Endometrial microvascular endothelial cells (primary cell): Measurements from ENCODE around the gene SETBP1. TPM values are rescaled to one million over a fixed set of nuclear protein-coding genes. Genes with fewer than 3 reads are reported as not detected.

ENCODE experiments used
- in situ Hi-C: cut with HindIII; loops from 2 replicates; pipeline ENCODE4 v1.10.0; 2017; ENCODE audit warnings: low sequenced_read_pairs, low pct_unique_long_range_greater_than_20kb; ENCODE audit errors: inconsistent ontology term
- total RNA-seq: library from RNA; depleted of rRNA; stranded (reverse); fragments of >200 nt; gene quantifications from one replicate; pipeline ENCODE4 v1.2.3, GENCODE V29; 2015; ENCODE audit errors: inconsistent ontology term

SETBP1 gene
- total RNA-seq, 1 donor from 2014 or later, result not detected

DNA sequence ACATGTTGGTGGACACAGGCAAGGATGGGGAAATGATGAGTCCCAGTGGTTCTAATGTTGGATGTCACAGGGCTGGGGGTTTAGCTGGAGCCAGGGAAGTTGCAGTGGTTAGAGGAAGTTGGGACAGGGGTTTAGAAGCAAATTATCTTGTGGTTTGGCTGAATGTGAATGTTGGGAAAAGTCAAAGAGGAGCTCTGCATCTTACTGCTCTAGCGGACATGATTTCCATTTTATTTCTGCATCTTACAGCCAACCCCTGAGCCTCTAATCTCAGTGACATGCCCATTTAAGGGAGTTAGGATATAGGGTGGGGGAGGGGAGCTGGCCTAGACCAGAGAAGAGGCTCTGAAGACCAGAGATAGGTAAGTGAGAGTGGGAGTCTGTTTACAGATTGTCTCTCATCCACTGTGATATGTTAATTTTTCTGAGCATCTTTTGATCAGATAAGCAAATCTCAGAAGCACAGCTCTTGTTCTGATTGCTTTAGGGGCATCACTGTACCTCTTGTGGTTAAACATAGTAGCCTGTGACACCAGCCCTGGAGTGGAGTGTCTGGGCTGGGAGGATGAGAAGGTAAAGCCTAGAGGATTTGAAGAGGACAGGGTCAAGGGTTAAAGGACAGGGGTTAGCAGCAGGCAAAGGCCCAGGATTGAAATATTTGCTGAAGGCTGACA is 43.6 kb downstream of the SETBP1 start:
- in situ Hi-C loops, result no loop called here

DNA sequence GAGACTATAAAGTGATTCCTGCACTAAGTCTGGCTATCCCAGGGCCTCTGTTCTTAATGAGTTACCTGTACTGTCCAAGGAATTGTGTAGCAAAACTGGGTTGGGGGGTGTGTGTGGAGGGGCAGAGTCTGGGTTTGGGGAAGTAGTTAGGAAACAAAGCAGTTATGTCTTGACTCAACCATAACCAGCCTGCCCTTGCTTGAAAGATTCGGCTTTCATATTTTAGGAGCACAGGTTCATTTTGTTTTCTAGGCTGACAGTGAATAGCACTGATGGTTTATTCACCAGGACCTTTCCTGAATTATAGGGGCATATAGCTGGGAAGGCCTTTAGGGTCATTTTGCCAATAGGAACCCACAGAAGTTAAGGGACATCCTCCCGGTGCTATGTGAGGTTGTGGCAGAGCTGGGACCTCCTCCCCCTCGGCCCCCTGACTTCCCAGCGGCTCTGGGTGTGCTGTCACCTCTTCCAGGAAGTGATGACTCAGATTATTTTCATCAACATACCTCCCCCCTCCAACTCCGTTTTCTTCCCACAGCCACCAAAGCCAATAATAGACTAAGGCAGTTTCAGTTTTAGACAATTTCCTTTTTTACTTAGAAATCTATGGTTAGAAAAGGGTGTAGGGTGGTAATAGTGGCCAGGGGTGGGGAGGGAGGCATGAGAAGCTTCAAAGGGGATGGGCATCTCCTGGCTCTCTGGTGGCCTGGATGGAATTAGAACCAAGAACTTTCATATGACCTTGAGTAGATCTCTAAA is 44.8 kb downstream of the SETBP1 start:
- in situ Hi-C loops, result no loop called here

DNA sequence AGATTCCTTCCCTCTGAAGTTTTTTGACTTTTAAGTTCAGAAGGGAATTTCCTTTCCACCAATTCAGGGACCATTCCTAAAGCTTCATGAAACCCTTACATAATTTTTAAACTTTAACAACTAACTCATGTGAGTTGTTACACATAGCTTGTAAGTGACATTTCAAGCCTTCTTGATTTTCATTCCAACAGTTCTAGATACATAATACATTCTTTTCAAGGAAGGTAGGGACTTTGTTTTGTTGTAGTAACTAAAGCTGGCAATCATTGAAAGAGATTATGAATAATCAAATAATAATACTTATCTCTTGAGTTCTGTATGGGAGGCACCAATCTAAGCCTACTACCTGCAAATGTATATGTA is 45.4 kb downstream of the SETBP1 start:
- in situ Hi-C loops, result no loop called here

DNA sequence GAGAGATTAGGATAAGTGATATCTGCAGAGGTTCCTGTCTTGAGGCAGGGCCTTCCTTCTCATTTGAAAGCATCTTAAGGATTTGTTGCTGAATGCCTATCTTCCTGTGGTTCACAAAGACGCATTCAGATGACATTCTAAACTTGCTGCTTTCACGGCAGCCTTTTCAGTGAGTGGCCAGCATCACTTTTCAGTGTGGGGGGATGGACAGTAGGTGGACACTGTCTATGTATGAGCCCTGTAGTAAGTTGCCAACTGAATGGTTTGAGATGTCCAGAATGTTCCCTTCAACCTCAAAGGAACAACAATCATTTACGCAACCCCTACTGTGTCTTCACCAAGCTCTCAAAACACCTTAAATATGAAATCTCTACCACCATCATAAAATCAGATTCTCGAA is 46.6 kb downstream of the SETBP1 start:
- in situ Hi-C loops, result no loop called here

DNA sequence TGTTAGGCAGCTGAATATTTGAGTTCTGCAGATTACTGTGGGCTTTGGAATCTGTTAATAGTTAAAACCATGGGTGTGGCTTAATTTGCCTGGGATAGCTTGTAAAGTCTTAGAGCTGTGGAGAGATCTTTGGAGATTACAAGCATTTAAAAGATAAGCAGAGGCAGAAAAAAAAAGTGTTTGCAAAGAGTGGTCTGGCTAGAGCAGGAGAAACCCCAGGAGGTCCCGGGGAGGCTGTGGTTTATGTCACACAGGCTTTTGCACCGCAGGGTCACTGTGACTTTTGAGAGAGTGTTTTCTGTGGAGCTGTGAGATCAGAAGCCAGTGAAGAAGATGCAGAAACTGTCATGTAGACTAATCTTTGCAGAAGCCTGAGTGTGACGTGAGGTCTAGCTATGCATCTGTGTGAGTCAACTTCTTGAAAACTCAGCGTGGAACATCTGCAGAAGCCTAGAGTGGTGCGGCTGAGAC is 49.0 kb downstream of the SETBP1 start:
- in situ Hi-C loops, result no loop called here

DNA sequence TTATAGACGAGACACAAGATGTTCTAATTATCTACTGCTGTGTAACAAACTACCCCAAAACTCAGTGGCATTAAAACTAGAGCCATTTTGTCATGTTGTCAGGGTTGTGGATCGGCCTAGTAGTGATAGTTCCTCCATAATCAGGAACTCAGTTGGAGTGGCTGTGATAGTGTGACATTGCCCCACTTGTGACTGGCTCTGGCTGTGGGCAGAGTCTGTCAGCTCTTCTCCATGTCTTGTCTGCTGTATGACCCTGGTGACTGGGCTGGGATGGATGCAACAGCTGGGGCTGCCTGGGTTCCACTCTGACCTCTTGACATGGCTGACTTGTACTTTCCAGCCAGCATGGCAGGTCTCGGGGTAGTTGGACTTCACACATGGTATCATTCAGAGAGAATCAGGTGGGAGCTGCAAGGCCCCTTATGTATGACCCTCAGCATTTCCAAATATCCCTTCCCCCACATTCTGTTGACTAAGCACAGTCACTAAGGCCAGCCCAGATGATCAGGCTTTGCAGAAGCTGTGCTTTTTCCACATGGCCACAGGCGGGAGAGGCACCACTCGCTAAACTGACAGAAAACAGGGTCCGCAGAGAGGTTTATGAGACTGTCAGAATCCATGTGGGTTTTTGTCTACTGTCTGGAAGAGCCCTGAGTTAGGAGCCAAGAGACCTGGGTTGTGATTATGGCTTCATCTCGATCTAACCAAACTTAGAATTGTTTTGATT is 50.3 kb downstream of the SETBP1 start:
- in situ Hi-C loops, result no loop called here

- in situ Hi-C loops, result no loop called here
These were observed 51.0 kb downstream of the SETBP1 start for GRCh38 chr18:44731530-44732237.

DNA sequence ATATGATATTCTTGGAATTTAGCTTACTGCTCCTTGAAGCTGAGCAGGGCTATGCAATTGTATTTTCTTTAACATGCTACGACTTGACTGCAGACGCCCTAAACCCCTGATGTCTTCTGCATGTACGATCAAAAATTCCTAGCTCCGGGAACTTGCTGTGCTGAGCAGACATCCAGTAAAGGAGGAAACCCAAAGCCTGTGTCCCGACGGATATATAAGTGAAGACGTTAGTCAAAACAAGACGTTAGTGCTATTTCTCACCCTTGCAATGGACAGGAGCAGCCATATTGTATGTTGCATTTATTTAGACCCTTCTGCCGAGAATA is 51.5 kb downstream of the SETBP1 start:
- in situ Hi-C loops, result no loop called here

GRCh38 chr18:44732599-44732998 is 51.9 kb downstream of the SETBP1 start:
- in situ Hi-C loops, result no loop called here

DNA sequence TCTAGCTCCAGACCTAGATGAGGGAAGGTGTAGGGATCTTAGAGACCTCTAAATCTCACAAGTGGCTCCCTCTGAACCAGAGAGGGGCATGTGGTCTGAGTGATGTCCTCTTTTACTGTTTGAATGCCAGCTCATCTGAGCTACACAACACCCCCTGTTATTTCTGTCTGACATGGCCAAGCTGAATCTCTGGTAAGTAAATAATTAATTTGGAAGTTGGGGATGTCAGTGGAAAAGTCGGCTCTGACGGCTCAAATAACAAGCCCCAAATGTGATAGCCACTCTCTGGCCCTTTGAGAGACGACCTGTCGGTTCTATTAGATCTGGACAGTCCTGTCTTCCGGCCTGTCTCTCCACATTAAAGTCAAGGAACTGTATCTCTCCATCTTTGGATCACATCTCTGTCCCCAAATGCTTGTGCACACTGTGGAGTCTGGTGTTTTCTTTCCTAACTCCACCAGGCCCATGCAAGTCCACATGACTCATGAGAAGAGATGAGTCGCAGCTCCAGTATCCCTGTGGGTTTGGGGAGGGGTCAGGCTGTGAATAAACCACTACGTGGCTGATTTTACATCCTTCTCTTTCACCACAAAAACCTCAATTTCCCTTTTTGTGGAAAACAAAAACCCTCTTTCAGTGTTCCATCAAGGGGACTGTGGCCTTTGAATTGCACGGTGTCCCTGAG is 52.5 kb downstream of the SETBP1 start:
- in situ Hi-C loops, result no loop called here

DNA sequence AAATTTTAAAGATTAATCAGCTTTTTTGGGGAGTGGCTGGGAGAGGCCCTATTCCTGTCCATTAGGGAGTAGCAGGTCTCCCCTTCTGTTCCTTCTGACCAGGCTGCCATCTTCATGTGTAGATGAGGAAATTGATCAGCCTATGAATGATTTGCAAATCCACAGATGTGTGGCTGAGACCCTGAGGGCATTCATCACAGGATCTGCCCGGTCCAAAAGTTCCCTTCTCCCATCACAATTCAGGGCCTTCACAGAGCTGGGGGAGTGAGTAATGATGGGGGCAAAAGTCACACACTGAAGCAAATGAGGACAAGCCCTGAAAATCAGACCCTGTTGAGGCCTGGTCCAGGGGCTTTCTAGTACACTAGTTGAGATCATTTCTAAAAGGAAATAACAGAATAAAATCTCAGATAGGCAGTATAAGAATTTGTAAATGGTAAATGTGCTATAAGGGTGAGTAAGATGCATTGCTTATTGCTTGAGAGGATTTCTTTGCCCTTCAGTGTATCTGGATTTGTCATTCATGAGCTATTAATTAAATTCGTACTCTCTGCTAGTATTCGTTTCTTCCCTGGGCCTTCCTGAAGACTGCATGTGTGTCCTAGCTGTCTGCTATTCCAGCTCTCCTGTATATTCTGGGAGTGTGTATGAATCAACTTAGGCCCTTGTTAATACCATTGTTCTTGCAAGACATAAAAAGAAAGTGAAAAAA is 53.2 kb downstream of the SETBP1 start:
- in situ Hi-C loops, result no loop called here

- in situ Hi-C loops, result no loop called here
These were observed 54.4 kb downstream of the SETBP1 start for GRCh38 chr18:44735096-44735495.

DNA sequence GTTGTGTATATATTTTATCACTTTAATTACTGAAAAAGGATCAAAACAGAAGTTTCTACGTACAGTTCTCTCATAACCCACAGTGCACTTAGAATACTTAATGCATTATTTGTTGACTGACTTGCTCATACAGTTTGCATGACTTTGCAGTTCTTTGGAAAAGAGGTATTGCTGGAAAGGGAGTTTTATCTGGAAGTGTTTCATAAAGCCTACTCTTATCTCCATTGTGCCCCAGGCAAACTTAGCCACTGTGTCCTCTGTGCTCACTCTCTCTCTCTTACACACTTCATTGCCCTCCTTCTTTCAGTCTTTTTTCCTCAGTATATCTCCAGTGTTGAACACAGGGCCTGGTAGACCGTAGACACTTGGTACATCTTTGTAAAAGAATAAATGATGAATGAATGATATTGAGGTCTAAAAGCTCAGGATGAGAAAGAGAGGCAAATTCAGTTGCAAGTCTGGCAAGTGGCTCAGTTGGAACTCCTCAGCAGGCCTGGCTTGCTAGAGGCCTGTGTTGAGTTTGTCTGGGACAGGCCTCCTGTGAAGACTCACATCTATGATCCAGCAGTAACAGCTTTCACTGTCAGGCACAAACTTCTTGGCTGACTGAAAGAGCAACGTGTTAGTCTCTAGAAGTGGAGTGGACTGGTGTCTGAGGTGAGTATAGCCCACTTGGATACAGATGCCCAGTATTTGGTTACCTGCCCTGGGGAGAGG is 56.1 kb downstream of the SETBP1 start:
- in situ Hi-C loops, result no loop called here

DNA sequence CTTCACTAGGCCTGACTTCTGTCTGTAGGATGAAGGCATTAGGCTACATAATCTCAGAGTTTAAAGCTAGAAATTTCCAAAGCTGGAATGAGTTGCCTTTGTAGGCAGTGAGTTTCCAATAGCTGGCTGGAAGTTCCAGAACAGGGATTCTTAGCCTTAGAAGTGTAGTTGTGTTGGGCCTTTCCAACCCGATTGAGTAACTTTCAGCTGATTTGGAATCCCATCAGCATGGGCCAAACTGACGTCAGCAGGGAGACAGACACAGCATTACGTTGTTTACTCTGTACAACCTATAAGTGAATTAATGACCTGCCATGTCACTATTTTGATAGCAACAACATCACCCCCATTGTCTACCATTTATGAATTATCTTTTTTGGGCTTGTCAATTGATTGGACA is 56.9 kb downstream of the SETBP1 start:
- in situ Hi-C loops, result no loop called here

GRCh38 chr18:44740000-44740399 is 59.3 kb downstream of the SETBP1 start:
- in situ Hi-C loops, result no loop called here

- in situ Hi-C loops, result no loop called here
These were observed 60.4 kb downstream of the SETBP1 start for GRCh38 chr18:44741085-44741484.

GRCh38 chr18:44741511-44741910 is 60.8 kb downstream of the SETBP1 start:
- in situ Hi-C loops, result no loop called here

DNA sequence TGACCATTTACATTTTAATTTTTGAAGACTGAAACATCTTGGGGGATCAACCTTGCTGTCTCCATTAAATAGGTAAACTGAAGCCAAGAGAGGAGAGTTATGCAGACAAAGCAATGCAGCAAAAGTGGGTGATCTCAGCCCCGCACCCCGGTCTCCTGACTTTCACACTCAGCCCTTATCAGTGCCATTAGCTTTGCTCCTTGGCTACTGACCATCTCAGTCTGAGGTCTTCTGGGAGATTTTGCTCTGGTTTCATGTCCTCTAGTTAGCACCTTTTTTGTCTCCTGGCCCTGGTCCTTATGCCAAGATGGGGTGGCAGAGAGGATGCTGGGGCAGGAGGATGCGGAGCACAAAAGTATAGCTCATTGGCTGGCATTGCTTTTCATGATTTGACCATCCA is 61.4 kb downstream of the SETBP1 start:
- in situ Hi-C loops, result no loop called here
